ELF-1 (cell line): ENCODE results near the gene CPNE9.

ENCODE experiments used
- DNase-seq: peaks from one replicate; pipeline ENCODE4 v3.0.0-alpha.2; 2016; ENCODE audit warnings: low read depth, low spot score

CPNE9 gene

DNA sequence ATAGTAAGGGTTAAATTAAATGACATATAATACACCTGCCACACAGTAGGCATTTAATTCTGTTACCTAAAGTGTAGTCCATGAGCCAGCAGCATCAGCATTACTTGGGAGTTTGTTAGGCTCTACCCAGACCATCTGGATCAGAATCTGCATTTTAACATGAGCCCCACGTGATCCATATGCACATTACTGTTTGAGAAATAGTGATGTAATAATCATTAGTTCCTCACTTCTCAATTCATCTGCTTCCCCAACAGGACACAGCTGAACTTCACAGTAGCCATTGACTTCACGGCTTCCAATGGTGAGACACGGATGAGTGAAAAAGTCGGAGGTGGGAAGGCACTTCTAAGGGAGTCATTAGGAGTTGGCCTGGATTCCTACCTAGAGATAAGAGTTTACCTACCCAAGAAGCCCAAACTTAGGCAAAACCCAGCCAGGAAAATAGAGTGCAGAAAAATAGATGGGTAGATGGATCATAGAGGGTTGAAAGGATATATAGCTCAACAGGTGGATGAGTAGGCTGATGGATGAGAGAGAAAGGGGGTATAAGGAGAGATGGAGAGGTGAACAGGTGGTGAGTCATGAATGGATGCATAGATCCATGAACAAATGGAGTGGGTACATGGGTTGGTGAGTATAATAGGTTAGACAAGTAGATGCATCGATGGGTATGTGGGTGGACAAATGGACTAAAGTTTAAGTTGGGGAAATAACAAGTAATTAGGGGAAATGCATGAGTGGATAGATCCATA, 13.3 kb downstream of the CPNE9 start:
- no peak for DNase-seq

DNA sequence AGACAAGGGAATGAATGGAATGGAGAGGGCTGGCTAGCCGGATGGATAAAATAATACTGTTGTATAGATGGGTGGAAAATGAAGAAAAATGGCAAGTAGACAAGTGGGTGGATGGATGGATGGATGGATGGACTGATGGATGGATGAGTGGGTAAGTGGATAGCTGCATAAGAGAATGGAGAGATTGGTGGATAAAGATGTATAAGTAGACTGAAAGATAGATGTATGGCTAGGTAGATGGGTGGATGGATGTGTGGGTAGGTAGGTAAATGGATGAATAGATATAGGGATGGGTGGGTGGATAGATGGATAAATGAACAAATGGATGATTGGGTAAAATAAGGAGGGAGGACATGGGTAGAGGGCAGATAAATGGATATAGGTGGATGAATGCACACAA, 13.9 kb downstream of the CPNE9 start:
- no peak for DNase-seq

DNA sequence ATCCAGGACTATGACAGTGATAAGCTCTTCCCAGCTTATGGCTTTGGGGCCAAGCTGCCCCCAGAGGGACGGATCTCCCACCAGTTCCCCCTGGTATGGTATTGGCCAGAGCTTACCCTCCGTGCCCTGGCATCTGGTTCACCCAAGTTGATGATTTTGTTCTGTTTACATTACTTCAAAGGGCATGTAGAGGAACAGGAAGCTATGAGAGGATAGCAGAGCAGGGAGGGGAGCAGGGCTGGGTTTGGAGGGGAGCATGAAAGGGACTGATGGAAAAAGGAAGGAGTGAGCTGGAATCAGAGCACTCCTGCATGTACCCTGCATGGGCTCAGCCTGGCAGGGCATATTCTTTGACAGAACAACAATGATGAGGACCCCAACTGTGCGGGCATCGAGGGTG, 14.5 kb downstream of the CPNE9 start:
- no peak for DNase-seq

DNA sequence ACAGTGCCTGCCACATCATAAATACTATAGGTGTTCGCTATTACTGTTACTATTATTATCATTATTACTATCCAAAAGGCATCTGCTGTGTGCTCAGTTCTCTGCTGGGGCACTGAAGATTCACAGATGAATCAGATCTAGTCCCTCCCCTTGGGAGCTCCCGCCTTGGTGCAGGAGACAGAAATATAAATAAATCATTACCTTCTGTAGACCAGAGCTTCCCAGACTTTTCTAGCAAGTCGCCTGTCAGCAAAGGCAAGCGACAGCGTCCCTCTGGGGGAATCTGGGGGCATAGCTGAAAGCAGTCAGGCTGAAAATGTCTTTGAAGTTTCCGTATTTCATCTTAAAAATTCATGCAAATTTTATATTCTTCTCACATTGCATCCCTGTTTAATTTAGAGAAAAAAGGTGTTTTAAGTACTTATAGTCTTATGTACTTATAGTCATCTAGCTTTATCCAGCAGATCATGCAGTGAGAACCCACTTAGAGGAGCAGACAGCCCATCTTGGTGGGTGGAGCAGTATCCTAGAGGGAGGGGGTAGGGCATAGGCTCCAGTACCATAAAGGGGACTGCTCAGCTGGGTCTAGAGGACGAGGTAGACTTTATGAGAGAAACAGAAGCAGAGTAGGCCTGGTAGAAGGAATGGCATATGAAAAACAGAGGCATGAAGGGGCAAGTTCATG, 17.5 kb downstream of the CPNE9 start:
- no peak for DNase-seq

DNA sequence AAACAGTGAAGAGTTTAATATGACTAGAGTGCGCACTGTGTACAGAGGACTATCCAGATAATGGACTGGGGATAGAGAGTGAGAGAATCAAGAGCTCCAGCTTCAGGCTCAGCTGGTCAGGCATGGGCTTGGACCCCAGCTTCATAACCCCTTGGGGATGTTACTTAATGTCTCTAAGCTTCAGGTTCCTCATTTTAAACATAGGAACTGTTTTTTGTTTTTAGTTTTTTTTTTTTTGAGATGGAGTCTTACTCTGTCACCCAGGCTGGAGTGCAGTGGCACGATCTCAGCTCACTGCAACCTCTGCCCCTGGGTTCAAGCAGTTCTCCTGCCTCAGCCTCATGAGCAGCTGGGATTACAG, 18.0 kb downstream of the CPNE9 start:
- no peak for DNase-seq

DNA sequence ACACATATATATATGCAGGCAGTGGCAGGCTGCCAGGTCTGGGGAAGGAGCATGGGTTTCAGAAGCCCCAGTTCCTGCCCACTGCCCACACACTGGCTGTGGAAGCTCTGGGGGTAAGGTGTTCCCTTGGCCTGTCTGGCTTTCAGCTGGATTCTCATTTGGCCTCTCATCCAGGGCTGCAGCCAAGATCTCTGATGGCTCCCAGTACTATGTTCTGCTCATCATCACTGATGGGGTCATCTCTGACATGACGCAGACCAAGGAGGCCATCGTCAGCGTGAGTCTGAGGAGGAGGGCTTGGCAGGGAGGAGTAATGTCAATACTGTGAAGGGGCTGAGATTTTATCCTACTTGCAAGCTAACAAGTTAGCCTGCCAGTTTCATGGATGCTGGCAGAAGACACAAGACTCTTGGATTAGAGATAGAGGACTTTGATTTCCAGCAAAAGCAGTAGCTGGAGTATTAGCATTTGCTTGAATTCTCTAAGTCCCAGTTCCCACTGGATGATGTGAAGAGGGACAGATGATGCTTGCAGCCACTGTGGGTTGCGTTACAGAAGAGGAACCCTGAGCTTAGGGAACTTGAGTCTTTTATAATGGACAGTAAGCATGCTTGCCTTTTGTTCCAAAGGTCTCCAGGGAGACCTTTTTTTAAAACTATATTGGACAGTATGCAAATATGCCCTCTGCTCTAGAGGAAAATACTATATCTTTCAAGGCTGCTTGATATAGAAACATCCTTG, 22.3 kb downstream of the CPNE9 start:
- DNase-seq = no peak

DNA sequence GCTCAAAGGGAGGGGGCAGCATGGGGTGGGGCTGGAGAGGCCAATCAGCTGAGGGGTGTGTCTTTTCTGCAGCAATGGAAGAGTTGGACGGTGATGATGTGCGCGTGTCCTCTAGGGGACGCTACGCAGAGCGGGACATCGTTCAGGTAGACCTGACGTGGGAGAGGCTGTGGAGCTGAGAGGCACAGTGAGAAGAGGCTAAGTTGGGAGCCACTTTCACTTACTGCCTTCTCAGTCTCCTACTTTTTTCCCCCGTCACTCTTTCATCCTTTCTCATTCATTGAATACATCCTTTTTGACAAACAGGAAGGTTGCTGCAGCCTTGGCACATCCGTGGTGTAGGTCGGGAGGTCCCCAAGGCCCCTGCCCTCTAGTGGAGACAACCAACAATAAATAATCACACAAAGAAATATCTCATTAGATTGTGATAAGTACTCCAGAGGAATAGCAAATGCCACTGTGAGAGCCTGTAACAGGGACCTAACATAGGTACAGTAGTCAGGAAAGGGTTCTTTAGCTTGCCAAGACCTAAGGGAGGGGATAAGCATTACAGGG, 23.5 kb downstream of the CPNE9 start:
- DNase-seq = peak; percentile 74

DNA sequence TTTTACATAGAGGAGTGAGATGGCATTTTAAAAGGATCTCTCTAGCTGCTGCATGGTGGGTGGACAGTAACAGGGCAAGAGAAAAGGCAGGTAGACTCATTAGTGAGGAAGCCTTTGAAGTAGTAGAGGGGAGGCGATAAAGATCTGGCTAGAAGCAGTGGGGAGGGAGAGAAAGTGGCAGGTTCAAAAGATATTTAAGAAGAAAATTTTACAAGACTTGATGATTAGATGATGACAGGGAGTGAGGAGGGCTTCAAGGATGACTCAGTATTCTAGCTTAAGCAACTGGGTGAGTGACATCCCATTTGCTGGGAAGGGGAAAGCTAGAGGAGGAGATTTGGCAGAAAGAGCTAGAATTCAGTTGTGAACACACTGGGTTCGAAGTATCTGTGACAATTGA, 24.1 kb downstream of the CPNE9 start:
- DNase-seq = no peak

DNA sequence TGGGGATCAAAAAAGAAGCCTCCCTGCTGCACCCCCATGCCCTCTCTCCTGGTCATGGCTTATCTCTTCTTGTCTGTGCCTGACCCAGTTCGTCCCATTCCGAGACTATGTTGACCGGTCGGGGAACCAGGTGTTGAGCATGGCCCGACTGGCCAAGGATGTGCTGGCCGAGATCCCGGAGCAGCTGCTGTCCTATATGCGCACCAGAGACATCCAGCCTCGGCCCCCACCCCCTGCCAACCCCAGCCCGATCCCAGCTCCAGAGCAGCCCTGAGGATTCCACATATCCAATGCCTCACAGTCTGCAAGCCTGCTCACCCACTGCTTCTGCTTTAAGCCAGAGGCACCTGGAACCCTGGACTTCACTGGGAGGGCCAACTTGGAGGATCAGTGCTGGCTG, 25.8 kb downstream of the CPNE9 start:
- DNase-seq = no peak

DNA sequence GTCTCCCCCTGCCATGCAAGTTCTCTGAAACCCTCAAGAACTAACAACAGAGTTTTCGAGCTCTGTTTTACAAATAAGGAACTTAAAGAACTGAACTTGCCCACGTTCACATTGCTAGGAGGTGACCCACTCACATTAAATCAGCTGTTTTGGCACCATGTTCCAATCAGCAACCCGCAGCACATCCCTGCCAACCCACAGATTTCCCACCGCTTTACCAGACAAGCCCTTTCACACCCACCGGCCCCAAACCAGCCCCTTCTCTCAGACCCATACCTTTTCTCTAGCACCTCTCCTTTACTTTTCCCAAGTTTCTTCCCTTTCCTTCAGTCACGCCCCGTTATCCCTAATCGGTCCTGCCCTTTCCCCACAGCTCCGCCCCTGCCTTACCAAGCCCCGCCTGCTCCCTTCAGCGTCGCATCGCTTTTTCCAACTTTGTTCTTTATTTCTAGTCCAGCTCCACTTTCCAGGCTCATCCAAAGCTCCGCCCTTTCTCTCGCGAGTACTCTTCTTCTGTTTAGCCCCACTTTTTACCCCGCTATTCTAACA, 27.1 kb downstream of the CPNE9 start:
- DNase-seq = no peak

DNA sequence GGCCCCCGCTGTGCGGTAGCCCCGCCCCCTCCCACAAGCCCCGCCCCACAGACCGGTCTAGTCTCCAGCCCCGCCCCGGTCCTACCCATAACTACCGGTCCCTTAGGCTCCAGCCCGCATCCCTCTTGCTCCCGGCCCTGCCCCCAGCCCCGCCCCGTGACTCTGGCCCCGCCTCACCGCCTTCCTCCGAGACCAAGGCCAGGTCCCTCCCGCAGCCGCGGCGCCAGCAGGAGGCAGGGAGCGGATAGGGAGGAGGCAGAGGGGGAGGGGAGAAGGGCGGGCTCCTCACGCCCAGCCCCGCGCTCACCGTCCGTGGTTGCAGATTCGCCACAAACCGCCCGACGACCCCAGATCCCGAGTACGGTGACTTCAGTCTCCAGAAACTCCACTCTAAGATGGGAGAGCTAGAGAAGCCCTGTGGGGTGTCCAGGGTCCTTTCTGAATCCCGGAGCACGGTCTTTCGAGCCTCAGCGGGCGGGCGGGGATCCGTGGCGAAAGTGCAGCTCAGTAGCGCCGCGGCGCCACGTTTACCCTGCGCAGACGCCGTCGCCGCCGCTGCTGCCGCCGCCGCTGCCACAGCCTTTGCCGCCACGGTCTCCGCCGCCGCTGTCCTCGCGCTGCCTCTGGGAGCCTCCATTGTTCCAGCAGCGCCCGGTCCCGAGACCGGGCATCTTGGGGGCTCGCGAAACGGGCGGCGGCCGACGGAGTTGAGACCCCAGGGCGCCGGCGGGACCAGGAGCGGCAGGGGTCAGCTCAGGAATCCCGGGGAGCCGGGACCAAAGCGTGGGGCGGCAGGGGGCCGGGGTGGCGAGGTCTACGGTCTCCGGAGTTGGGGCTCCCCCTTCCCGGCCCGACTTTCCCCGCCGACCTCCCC, 27.8 kb downstream of the CPNE9 start, which contains the start of gene BRPF1:
Gene BRPF1, plus strand, starts transcription at position 530 of the 874 bp plus-strand sequence. CDS start 2,406 bp downstream, outside the sequence.
- peak; percentile 96 for DNase-seq

DNA sequence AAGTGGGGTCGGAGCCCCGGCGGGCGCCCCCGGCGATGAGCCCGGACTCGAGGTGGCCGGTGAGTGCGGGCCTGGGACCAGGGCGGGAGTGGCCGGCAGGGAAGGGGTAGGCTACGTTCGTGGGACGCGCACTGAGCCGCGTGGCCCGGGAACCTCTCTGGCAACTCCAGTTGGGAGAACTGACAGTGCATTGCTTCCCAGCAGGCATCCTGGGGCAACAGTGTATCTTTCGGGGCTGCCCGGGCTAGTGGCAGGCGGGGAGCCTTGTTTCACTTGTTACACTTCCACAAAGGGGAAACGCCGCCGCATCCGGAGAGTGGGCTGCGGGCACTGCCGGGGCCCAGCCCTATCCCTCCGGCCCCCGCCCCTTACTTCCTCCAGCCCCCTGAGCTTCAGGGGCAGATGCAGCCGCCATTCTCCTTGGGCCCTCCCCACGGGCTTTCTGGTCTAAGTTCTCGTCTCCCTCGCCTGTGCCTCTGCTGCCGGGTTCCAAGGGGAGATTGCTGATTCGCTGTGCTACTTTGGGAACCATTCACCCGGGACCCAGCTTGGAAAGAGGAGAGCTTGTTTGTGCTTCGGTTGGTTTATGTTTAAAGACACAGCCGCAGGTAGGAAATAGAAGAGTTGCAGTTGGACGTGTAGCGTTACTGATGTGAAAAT, 28.6 kb downstream of the CPNE9 start:
- peak; percentile 30 for DNase-seq

DNA sequence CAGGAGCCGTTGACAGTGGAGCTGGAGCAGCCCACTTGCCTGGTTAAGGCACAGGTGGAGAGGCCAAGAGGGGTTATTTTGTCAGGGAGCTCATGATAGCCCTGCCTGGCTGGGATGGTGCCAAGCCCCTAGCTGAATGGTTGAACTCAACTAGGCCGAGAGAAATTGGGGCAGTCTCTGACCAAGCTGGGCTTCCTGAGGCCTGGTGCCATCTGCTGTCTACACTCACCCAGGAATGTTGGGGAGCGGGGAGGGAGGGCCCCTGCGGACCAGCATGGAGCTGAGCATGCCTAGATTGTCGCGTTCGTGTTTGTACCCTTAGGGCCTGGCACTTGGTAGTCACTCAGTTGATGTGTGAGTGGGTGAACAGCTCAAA, 29.1 kb downstream of the CPNE9 start:
- DNase-seq = no peak

DNA sequence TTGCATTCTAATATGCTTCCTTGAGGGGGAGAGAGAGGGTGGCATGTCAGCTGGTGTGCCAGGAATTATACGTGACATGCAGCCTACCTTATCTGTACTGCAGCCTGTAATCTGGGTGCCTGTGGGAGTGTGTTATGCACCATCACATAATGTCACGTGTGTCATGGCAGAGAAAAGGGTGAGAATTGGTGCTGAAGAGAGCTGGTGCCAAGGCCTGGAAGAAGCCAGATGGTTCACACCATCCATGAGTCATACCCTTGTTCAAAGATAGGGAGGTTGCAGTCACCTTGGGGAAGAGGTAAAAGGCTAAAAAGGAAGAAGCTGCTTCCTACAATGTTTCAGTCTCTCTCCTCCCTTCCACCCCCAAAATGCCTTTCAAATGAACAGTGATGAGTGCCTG, 33.2 kb downstream of the CPNE9 start:
- DNase-seq = no peak

DNA sequence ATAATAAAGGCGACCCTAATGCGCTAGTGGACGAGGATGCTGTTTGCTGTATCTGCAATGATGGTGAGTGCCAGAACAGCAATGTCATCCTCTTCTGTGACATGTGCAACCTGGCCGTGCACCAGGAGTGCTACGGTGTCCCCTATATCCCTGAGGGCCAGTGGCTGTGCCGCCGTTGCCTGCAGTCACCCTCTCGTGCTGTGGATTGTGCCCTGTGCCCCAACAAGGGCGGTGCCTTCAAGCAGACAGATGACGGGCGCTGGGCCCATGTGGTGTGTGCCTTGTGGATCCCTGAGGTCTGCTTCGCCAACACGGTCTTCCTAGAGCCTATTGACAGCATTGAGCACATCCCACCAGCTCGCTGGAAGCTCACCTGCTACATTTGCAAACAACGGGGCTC, 35.5 kb downstream of the CPNE9 start:
- DNase-seq = no peak

DNA sequence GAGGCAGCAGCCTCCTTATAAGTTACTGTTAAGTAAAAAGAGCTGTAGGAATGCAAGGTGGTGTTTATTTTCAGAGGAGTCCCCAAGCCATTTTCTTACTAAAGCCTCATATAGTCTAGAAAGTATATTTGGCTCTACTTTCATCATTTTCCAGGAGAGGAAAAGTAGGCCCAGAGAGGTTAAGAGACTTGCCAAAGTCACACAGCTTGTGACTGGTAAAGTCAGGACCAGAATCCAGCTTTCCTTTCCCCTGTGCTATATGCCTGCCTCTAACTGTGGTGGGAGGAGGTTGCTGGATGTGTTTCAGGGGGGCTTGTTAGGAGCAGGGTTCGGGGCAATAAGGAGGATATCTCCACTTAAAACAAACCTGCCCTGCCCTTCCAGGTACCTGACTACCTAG, 38.9 kb downstream of the CPNE9 start:
- no peak for DNase-seq

DNA sequence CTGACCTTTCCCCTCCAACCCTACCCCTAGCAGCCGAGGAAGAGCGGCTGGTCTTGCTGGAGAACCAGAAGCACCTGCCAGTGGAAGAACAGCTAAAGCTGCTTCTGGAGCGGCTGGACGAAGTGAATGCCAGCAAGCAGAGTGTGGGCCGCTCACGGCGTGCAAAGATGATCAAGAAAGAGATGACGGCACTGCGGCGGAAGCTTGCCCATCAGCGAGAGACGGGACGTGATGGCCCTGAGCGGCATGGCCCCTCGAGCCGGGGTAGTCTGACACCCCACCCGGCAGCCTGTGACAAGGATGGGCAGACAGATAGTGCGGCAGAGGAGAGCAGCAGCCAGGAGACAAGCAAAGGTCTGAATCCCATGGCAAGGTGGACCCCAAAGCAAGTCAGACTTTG, 39.9 kb downstream of the CPNE9 start:
- no peak for DNase-seq

DNA sequence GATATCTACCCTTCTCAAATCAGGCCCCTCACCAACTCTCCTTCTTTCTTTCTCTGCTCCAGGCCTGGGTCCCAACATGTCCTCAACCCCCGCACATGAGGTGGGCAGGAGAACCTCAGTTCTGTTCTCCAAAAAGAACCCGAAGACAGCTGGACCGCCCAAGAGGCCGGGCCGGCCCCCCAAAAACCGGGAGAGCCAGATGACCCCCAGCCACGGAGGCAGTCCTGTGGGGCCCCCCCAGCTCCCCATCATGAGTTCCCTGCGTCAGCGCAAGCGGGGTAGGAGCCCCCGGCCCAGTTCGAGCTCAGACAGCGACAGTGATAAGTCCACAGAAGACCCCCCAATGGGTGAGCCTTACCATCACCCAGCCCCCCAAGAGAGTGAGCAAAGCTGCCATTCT, 40.5 kb downstream of the CPNE9 start:
- DNase-seq = no peak

DNA sequence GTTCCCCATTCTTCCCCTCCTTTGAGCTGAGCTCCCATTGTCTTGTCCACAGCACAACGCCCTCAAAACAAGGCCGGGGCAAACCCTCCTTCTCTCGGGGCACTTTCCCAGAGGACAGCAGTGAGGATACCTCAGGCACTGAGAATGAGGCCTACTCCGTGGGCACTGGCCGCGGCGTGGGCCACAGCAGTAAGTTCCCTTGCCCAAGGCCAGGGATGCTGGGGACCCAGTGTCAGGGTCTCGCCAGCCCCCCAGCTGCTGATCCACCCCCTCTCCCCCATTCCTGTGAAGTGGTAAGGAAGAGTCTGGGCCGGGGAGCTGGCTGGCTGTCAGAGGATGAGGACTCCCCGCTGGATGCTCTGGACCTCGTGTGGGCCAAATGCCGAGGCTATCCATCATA, 41.9 kb downstream of the CPNE9 start:
- DNase-seq = no peak

DNA sequence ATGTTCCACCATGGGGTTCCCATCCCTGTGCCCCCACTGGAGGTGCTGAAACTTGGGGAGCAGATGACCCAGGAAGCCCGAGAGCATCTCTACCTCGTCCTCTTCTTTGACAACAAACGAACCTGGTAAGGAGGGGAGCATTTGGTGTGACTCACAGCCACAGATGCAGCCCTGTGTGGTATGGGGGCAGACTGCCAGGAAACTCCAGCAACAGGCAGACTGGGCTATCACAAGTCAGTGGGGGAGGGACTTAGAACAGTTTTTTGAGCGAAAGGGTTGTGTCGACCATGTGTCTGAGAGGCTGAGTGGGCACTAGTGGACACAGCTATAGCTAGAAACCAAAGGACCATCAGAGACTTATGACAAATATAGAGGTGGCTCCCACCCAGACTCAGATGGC, 42.7 kb downstream of the CPNE9 start:
- no peak for DNase-seq

DNA sequence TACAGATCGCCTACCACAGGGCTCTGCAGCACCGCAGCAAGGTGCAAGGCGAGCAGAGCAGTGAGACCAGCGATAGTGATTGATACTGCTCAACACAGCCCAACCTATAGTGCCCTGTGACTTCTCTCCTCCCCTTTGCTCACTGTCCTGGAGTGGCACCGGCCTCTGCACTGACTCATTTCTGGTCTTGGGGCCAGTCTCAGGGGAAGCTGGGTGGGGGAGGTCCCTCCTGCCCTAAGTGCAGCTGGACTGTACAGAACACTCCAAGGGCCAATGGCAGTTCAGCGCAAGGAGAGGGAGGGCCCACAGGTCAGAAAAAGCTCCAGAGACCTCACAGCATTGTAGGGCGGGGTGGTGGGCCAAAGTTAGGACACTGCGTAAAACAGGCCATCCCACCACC, 43.6 kb downstream of the CPNE9 start:
- no peak for DNase-seq
